NCI-H2107 (cell line): ENCODE results near the gene HOTAIR.

Experiments used
- DNase-seq: peaks from one replicate; lab custom pipeline; 2025; lab: John Stamatoyannopoulos, UW

The HOTAIR gene

DNA sequence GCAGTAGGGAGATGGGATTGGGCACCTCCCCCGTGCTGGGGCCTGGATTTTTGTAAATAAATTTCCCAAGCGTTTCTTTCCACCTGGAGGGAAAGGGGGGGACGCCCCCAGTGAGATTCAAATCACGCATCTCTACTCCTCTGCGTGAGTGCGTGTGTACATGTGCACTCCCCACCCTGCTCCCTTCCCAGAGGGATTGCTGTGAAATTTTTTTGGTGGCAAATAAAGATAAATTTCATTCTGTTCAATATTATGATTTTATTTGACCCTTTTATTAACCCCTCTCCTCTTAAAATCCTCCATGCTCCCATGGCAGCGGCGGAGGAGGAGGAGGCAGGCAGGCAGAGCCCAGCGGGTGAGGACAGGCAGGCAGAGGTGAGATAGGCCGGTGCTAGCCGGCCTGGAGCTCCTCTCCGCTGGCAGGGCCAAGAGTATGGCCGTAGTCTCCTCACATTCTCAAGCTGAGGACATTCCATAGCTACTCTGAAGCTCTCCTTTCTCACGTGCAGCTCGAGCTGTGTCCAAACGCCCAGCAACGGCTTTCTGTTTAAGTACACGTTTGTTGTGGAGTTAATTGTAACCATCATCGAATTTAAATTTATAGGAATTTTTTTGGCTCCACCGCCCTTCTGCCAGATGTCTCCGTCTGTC lies 1.5 kb upstream of the HOTAIR start:
- no peak for DNase-seq

GRCh38 chr12:53975479-53976152 lies 862 bp upstream of the HOTAIR start:
- no peak for DNase-seq

DNA sequence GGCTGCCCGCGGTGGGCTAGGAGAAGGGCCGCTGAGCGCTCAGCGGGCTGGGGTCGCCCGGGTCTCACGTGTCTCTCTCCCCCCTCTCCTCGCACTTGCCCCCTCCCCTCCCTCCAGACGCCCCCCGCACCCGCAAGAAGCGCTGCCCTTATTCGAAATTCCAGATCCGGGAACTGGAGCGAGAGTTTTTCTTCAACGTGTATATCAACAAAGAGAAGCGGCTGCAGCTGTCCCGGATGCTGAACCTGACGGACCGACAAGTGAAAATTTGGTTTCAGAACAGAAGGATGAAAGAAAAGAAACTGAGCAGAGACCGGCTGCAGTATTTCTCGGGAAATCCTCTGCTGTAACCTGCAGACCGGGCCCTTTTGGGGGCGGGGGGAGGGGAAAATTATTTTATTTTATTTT lies 314 bp upstream of the HOTAIR start:
- DNase-seq: no peak

DNA sequence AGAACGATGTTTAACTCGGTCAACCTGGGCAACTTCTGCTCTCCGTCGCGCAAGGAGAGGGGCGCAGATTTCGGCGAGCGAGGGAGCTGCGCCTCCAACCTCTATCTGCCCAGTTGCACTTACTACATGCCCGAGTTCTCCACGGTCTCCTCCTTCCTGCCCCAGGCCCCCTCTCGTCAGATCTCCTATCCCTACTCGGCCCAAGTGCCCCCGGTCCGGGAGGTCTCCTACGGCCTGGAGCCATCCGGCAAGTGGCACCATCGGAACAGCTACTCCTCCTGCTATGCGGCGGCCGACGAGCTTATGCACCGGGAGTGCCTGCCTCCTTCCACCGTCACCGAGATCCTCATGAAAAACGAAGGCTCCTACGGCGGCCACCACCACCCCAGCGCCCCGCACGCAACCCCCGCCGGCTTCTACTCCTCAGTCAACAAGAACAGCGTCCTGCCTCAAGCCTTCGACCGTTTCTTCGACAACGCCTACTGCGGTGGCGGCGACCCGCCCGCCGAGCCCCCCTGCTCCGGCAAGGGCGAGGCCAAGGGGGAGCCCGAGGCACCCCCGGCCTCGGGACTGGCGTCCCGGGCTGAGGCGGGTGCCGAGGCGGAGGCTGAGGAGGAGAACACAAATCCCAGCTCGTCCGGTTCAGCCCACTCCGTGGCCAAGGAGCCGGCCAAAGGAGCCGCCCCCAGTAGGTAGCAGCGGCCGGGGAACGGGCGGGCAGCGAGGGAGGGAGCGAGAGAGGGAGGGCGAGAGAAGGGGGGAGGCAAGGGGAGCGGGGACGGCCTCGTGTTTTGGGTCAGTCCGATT lies 1.3 kb downstream of the HOTAIR start:
- DNase-seq: no peak

DNA sequence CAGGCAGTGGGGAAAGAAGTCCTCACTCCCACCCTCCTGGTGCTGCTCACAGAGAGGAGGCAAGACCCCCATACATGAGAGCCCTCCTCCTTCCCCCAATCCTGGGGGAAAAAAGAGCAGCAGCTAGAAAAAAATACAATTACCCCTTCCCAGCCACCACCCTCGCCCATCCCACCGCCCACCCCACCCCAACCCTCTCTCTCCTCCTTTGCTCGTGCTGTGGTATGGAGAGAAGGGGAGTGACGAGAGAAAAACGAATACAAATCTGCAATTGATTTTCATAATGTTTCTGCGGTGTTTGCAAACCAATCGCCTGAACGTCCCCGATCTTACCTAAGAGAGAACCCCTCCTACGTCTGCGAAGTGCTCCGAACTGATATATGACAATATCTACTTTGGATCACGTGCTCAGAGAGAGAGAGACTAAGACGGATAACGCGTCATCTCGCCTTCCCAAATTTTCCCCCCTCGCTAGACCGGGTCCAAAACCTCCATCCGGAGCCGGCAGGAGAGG lies 2.0 kb downstream of the HOTAIR start, which contains the start of gene HOXC11:
HOXC11 (plus strand) TSS at position 405 of the 514 bp plus-strand sequence. CDS start 116 bp downstream, outside the sequence.
- no peak for DNase-seq

DNA sequence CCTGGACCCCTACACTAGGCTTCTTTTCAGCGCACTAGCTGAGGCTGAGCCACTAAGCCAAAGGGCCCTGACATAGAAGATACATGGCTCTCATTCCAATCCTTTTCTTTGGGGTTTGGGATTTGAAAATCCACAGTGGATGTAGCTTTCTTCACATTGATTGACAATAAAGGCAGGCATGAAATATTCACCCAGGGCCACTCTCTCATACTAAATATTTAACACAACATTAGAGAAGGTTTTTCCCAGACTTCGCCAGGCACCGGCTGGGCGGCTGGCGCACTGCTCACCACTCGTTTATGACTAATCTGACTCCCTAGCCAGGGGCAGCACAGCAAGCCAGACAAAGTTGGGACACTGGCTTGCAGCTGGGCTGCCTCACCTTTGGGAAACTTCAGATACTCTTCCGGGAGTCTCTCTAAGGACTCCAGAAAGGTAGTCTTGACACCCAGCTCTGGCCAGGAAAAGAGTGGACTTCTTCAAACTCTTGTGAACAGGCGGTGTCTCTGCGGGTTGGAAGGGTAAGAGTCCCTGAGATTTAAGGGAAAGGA lies 2.5 kb downstream of the HOTAIR start:
- DNase-seq: no peak

- no peak for DNase-seq
Measured at GRCh38 chr12:53971686-53972085, 3.1 kb downstream of the HOTAIR start.

DNA sequence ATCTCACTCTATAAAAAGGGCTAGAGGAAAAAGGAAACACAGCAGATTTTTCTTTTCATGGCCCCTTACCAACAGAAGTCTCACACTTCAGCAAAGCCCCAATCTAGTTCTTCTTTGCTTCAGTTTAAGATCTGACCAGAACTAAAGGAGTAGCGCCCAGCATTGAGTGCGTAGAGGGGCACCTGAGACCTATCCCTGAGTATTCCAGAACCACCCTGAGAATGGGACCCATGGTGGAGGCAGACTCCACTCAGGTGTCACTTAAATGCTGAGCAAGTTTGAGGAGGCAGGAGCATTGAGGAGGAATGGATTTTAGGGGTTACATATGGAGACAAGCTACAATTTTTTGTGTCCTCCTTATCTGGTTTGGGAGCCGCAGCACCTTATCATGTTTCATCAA lies 3.6 kb downstream of the HOTAIR start:
- DNase-seq: no peak

- no peak for DNase-seq
Measured at GRCh38 chr12:53970451-53970850, 4.3 kb downstream of the HOTAIR start.

DNA sequence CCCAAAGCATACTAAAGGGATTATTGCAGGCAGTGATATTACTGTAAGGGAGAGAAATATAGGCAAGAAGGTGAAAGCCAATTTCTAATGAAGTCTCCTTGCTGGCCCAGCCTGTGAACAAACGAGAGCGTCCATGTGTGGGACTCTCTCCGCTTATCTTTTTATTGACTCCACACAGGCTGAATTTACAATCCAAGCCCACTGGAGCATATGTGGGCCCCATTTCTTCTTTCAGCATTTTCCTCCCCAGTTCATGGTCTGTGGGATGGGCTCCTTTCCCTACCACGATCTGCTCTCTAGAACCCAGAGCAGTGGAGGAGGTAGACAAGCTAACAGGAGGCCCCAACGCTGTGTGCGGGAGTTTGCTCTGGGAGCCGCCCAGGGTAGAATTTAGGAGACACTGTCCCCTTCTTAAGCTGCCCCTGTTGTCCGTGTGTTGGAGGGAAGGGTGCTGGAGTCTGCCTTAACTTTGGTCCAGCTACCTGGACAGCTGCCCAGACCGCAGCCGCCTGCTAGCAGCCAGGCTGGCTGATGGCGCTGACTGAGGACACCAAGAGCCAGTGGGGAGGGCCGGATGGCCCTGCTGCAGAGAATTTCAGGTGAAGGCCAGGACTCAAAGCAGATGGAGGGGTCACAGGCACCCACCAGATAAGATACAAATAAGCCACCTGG lies 5.0 kb downstream of the HOTAIR start:
- no peak for DNase-seq

DNA sequence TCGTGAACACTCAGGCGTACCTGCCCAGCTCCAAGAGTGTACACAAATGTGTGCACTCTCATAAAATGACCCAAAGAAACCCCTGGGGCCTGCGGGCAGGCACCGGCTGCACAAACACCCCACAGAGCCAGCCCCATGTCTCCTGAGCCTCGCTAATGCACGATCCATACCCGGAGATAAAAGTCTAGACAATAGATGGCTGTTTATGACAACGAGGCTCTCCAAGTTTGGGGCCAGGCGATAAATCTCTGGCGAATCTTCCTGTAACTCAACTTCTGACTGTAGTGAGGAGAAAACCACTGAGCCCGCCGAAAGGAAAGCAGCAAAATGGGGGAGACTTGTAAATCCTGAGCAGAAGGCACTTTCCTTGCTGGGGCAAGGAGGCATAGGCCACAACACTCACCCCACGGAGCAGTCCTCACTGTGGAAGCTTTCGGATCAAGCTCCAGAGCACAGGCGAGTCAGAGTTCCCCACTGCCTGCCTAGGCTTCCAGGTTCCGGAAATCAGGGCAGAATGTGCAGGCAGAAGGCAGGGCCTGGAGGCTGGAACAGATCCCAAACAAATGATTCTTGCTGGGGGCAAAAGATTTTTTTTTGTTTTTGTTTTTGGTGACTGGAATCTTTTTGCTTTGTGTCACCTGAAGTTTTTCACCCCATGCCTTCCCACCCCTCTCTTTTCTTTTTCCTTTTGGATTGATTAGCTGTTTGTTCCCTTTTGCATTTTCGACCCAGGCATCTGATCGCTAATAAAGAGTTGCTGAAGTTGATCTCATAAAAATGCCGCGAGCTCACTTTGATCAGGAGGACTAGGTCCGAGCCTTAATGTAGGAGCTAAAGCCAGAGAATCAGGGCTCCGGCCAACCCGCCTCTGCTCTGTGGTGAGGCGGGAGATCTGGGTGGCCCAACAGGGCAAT lies 6.3 kb downstream of the HOTAIR start:
- DNase-seq: no peak

DNA sequence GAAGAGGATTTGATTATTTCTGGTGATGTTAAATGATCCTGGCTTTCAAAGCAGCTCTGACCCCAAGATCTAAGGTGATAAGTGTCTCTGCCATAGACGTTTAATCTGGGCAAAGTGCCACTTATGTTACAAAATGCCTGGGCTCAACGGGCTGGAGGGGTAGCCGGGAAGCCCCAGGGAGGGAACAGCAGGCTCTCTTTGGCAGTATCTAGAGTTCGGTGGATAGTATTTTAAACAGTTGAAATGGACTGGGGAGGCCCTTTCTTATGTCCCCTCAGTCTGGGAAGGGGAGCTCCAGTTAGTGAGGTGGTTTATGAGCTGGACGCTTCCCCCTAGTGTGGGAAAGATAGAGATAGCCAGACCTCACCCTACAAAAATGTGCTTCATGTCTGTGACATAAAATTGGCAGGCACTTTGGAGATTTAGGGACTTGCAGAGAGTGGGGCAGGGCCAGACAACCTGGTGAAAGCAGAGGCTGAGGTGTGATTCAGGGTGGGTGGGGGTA lies 7.3 kb downstream of the HOTAIR start:
- DNase-seq: no peak

- DNase-seq: no peak
Measured at GRCh38 chr12:53966385-53967133, 8.2 kb downstream of the HOTAIR start.

GRCh38 chr12:53966085-53966384 lies 8.7 kb downstream of the HOTAIR start:
- DNase-seq: no peak

DNA sequence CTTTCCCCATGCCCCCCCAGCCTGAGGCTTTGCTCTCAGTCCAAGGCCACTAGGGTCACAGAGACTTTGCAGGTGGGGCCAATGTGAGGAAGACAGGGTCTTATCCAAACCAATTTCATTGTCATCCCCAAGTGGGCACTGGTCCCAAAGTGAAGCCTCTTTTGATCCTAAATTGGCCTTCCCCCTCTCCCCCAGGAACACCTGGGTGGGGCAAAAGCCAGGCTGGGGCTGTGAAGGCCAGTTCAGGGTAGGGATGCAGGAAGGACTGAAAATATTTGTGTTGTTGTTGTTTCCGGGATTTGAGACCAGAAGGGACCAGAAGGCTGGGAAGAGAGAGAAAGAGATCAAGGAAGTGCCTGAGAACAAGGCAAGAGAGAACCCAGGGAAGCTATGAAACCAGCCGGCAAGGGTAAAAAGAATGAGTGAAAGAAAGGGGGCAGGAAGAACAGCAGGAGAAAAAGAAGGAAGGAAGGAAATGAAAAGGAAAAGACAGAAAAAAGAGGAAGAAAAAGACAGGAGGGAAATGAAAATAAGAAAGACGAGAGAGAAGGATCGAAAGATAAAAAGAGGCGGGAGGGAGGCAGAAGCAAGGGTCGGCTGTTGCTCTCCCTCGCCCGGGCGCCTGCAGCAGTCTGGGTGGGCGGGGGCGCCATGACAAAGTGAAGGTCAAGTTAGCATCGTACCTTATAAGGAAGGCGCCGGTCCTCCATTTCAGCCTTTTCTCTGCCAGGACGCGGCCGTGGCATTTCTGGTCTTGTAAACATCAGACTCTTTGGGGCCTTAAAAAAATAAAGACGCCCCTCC lies 9.3 kb downstream of the HOTAIR start:
- no peak for DNase-seq

DNA sequence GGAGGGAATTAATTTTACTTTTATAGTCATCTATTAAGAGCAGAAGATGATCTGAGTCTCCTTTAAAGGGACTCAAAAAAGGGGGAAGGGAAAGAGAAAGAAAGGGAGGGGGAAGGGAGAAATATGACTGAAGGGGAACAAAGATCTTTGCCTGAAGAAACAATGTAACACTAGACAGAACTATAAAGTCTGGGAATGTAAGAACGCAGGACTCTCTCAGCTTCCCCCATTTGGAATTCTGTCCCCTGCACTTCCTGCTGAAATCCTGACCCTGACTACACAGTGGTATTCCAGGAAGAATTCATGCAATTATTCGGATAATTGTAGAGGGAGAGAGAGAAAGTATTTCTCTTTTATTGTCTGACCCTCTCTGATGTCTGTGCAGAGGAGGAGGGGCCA lies 10.4 kb downstream of the HOTAIR start:
- DNase-seq: no peak

DNA sequence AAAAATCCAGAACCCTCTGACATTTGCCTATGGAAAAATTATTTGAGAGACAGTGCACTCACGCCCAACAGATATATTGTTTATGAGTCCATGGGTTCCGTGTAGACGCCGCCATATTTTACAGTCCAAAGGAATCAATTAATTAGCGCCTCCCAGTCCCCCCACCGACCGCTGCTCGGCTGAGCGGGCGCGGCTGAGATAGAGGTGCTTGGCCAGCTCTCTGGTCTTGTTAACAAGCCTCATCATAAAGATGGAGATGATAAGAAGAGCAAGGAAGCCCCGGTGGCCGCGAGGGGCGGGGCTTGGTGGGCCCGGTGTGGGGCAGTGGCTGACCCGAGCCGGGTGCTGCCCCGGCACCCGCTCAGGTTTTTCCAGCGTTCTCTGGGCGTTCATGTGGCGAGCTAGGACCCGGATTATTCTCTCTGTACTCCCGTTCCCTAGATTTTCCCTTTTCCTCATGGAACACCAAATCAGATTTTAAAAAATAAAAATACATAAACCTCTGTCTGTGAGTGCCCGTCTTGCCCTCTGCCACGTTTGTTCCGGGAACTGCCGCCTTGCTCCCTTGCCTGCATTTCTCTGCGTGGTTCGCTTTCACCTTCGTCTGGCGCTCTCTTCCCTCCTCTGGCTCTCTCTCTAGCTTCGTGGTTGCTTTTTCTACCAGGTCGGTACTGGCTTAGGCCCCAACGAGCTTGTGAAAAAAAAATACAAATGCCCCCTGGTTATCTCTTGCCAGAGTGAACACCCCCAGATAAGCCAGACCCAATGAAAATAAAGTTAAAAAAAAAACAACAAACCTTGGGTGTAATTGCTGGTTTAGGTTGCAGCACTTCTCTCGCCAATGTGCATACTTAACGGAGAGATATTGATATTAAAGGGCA lies 11.1 kb downstream of the HOTAIR start:
- DNase-seq: no peak

DNA sequence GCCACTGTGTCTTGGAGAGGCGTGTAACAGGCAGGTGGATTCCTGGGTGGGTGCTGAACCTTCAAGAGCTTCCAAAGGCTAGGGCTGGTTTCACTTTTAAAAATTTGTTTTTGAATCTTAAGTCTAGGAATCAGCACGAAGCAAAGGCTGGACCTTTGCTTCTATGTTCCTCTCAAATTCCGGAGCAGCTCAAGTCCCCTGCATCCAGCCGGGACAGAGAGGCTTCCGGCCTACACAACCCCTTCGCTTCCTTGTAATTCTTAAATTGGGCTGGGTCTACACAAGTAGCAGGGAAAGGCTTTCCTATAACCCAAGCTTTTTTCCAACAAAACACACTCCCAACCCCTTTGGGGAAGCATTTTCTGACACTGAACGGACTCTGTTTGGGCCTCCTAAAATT lies 11.7 kb downstream of the HOTAIR start:
- DNase-seq: no peak
